NCI-H2196 (cell line): ENCODE results near the gene CHPF2.

Source experiments
- DNase-seq: peaks from one replicate; lab custom pipeline; 2025; ENCODE audit not compliant: unreplicated experiment; lab: John Stamatoyannopoulos, UW

Gene CHPF2

DNA sequence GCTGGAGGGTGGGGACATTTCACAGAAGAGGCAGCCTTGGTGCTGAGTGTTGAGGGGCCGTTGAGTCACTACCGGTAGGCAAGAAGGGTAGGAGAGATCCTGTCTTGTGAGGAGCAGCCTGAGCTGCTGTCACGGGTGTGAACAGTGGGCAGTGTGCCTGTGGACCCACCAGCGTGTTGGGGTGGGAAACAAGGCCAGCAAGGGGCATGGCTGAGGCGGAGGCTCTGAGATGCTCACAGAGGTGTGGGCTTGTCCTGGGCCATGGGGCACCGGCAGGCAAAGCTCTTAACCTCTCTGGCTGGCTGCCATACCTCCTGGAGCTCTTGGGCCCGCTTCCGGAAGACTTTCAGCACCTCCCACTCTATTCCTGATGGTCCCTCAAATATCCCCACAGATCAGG lies 49.8 kb downstream of the CHPF2 start:
- no peak for DNase-seq

DNA sequence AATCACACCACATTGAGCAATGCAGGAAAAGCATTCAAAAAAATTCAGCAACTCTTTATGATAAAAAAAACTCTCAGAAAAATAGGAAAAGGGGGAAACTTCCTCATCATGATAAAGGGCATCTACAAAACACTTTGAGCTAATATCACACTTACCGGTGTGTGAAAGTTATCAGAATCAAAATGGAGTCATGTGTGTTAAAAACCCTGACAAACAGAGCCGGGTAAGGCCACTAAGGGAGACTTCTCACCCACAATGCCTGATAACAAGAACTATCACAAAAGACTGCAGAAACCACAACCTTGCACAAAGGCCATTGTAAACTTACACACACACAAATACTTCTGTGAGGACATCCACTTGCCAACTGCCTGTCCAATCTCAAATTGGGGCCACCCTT lies 51.0 kb downstream of the CHPF2 start:
- DNase-seq = no peak

DNA sequence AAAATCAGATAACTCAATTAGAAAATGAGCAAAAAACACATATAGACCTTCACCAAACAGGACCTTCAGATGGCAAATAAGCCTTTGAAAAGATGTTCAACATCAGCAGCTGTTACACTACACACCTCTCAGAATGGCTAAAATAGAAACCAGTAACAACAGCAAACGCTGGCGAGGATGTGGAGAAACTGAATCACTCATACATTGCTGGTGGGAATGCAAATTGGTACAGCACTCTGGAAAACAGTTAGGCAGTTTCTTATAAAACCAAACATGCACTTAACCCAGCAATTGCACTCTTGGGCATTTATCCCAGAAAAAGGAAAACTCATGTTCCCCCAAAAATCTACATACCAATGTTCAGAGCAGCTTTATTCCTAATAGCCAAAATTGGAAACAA lies 53.9 kb downstream of the CHPF2 start:
- no peak for DNase-seq
